Panc1 (cell line): ENCODE data around the gene POTEF. TPM values are rescaled to one million over a fixed set of nuclear protein-coding genes. Genes with fewer than 3 reads are reported as not detected.
"Not testable (repeated sequence)": the region's sequence is repeated elsewhere in the genome, so short reads cannot be mapped to it uniquely, and the experiment has no call there.

Experiments
- ATAC-seq: fragments of 200-7000 bp; cut with Tn5 transposase; 2 replicates; pipeline ENCODE4 v1.9.1; 2020; ENCODE audit warnings: mild to moderate bottlenecking, moderate library complexity
- BruUV-seq: library from RNA; stranded (reverse); fragments of 400-500 nt; replicated peaks from 2 replicates; lab custom pipeline; 2021; lab: Mats Ljungman, UMichigan
- CTCF ChIA-PET: fragments of 300-600 bp; sonication (Branson Sonifier 250); formaldehyde crosslinking; loops from one replicate; lab custom pipeline; 2022; ENCODE audit warnings: antibody characterized with exemption; lab: Charles Lee
- POLR2A ChIA-PET: fragments of 300-600 bp; sonication (Branson Sonifier 250); formaldehyde crosslinking; loops from one replicate; lab custom pipeline; 2022; ENCODE audit warnings: antibody characterized with exemption; lab: Charles Lee
- DNase-seq: peaks from one replicate; pipeline ENCODE4 v3.0.0-alpha.2; 2010; ENCODE audit warnings: low read depth, low spot score
- H3K27ac ChIP-seq: 2 replicates; pipeline ENCODE4 v1.5.1; 2011; ENCODE audit warnings: mild to moderate bottlenecking, low read length, inconsistent platforms
- H3K27me3 ChIP-seq: fragments of 200-500 bp; sonication (Bioruptor generic); 2 replicates; pipeline ENCODE4 v1.6.0; 2014; ENCODE audit warnings: low read length, inconsistent platforms; ENCODE audit not compliant: control insufficient read depth, insufficient read depth
- H3K36me3 ChIP-seq: fragments of 200-500 bp; sonication (Bioruptor generic); 2 replicates; pipeline ENCODE4 v1.5.1; 2014; ENCODE audit warnings: inconsistent platforms, mild to moderate bottlenecking, low read length, moderate library complexity; ENCODE audit not compliant: control insufficient read depth, insufficient read depth
- H3K4me1 ChIP-seq: 2 replicates; pipeline ENCODE4 v1.5.1; 2011; ENCODE audit warnings: inconsistent platforms, mild to moderate bottlenecking, low read length, moderate library complexity; ENCODE audit not compliant: control insufficient read depth, insufficient read depth
- H3K4me3 ChIP-seq, 2 experiments: 2 replicates each; pipeline ENCODE4 v1.5.1; 2011 to 2012; ENCODE audit warnings: low read depth in 2 of 2, low read length in 2 of 2, mild to moderate bottlenecking in 2 of 2, inconsistent platforms in 1 of 2, moderate library complexity in 1 of 2
- H3K9me3 ChIP-seq: fragments of 200-500 bp; sonication (Bioruptor generic); 2 replicates; pipeline ENCODE4 v1.5.1; 2014; ENCODE audit warnings: low read depth, mild to moderate bottlenecking, inconsistent platforms, low read length, moderate library complexity; ENCODE audit not compliant: control insufficient read depth, insufficient read depth
- in situ Hi-C: cut with HindIII; loops from 2 replicates; pipeline ENCODE4 v1.10.0; 2016; ENCODE audit warnings: low sequenced_read_pairs, low pct_unique_long_range_greater_than_20kb
- intact Hi-C: fragments of 100-400 bp; cut with micrococcal nuclease; formaldehyde crosslinking; loops from one replicate; pipeline ENCODE4 v1.10.0; 2022; ENCODE audit not compliant: unreplicated experiment
- total RNA-seq: library from RNA; stranded (reverse); gene quantifications from one replicate; pipeline ENCODE4 v1.2.1, GENCODE V29; 2021; ENCODE audit not compliant: unreplicated experiment

The POTEF gene
- total RNA-seq, 1 experiment from 2014 or later = 7.2 TPM

- H3K4me3 ChIP-seq, POLR2A ChIA-PET, H3K4me1 ChIP-seq, H3K36me3 ChIP-seq, in situ Hi-C loops, ATAC-seq, DNase-seq, H3K27me3 ChIP-seq, H3K27ac ChIP-seq, CTCF ChIA-PET, BruUV-seq, H3K9me3 ChIP-seq, intact Hi-C loops: not testable (repeated sequence)
These were observed 13.6 kb upstream of the POTEF start for GRCh38 chr2:130142396-130143265.

- H3K36me3 ChIP-seq, POLR2A ChIA-PET, in situ Hi-C loops, H3K9me3 ChIP-seq, CTCF ChIA-PET, H3K27ac ChIP-seq, intact Hi-C loops, H3K4me1 ChIP-seq, DNase-seq, ATAC-seq, BruUV-seq, H3K4me3 ChIP-seq, H3K27me3 ChIP-seq: not testable (repeated sequence)
These were observed 12.8 kb upstream of the POTEF start for GRCh38 chr2:130141645-130142370.

- DNase-seq, H3K9me3 ChIP-seq, H3K36me3 ChIP-seq, H3K27me3 ChIP-seq, in situ Hi-C loops, H3K27ac ChIP-seq, intact Hi-C loops, CTCF ChIA-PET, H3K4me3 ChIP-seq, H3K4me1 ChIP-seq, POLR2A ChIA-PET, BruUV-seq, ATAC-seq: not testable (repeated sequence)
These were observed 12.0 kb upstream of the POTEF start for GRCh38 chr2:130141002-130141401.

GRCh38 chr2:130140516-130140915, 11.5 kb upstream of the POTEF start:
- H3K4me1 ChIP-seq, BruUV-seq, DNase-seq, in situ Hi-C loops, ATAC-seq, H3K27ac ChIP-seq, POLR2A ChIA-PET, H3K4me3 ChIP-seq, H3K36me3 ChIP-seq, CTCF ChIA-PET, H3K9me3 ChIP-seq, intact Hi-C loops, H3K27me3 ChIP-seq: not testable (repeated sequence)

GRCh38 chr2:130139331-130140280, 10.6 kb upstream of the POTEF start:
- in situ Hi-C loops, DNase-seq, H3K4me1 ChIP-seq, H3K9me3 ChIP-seq, H3K4me3 ChIP-seq, CTCF ChIA-PET, POLR2A ChIA-PET, BruUV-seq, intact Hi-C loops, H3K27ac ChIP-seq, H3K27me3 ChIP-seq, ATAC-seq, H3K36me3 ChIP-seq: not testable (repeated sequence)

- H3K9me3 ChIP-seq, H3K27ac ChIP-seq, ATAC-seq, H3K27me3 ChIP-seq, H3K4me3 ChIP-seq, intact Hi-C loops, in situ Hi-C loops, H3K4me1 ChIP-seq, CTCF ChIA-PET, BruUV-seq, DNase-seq, POLR2A ChIA-PET, H3K36me3 ChIP-seq: not testable (repeated sequence)
These were observed 9.8 kb upstream of the POTEF start for GRCh38 chr2:130138841-130139251.
